ENCODE results near the gene ZP1.

Gene ZP1

GRCh38 chr11:60873533-60873932 is 6.2 kb downstream of the ZP1 start:
- Histone ChIP-seq H3K36me3 (ENCODE audit: control insufficient read depth, insufficient read depth, low read length) (0 out of 2 replicates have a peak, but pooled peaks cover 2% of the 10 kb centered on the region), H3K27me3 (ENCODE audit: control insufficient read depth, insufficient read depth, low read length) (no peaks in the 10 kb centered on the region), H3K9ac (ENCODE audit: low read length) (no peak overlapping the region), H3K4me1 (ENCODE audit: control insufficient read depth, insufficient read depth, low read length) (peaks cover 10% of the 10 kb centered on the region), H3K4me3 (ENCODE audit: low read depth, low read length) (no peak overlapping the region), H3K9me3 (ENCODE audit: control insufficient read depth, insufficient read depth, low read depth, low read length) (no peaks in the 10 kb centered on the region), H3K27ac (ENCODE audit: low read depth, low read length) (no peak overlapping the region)

GRCh38 chr11:60874421-60875365 is 7.4 kb downstream of the ZP1 start:
- Histone ChIP-seq H3K27me3 (ENCODE audit: control insufficient read depth, insufficient read depth, low read length) (no peaks in the 10 kb centered on the region), H3K9me3 (ENCODE audit: control insufficient read depth, insufficient read depth, low read depth, low read length) (no peaks in the 10 kb centered on the region), H3K27ac (ENCODE audit: low read depth, low read length) (no peak overlapping the region), H3K4me3 (ENCODE audit: low read depth, low read length) (no peak overlapping the region), H3K4me1 (ENCODE audit: control insufficient read depth, insufficient read depth, low read length) (peaks cover 10% of the 10 kb centered on the region), H3K36me3 (ENCODE audit: control insufficient read depth, insufficient read depth, low read length) (peaks cover 6% of the 10 kb centered on the region), H3K9ac (ENCODE audit: low read length) (no peak overlapping the region)

GRCh38 chr11:60875366-60876167 is 8.2 kb downstream of the ZP1 start:
- Histone ChIP-seq H3K27me3 (ENCODE audit: control insufficient read depth, insufficient read depth, low read length) (no peaks in the 10 kb centered on the region), H3K4me3 (ENCODE audit: low read depth, low read length) (no peak overlapping the region), H3K4me1 (ENCODE audit: control insufficient read depth, insufficient read depth, low read length) (peaks cover 10% of the 10 kb centered on the region), H3K9me3 (ENCODE audit: control insufficient read depth, insufficient read depth, low read depth, low read length) (no peaks in the 10 kb centered on the region), H3K27ac (ENCODE audit: low read depth, low read length) (no peak overlapping the region), H3K9ac (ENCODE audit: low read length) (no peak overlapping the region), H3K36me3 (ENCODE audit: control insufficient read depth, insufficient read depth, low read length) (peaks cover 14% of the 10 kb centered on the region)

GRCh38 chr11:60876168-60876485 is 8.8 kb downstream of the ZP1 start:
- Histone ChIP-seq H3K36me3 (ENCODE audit: control insufficient read depth, insufficient read depth, low read length) (peaks cover 17% of the 10 kb centered on the region), H3K27me3 (ENCODE audit: control insufficient read depth, insufficient read depth, low read length) (no peaks in the 10 kb centered on the region), H3K9ac (ENCODE audit: low read length) (no peak overlapping the region)

GRCh38 chr11:60878245-60879101 is 11.1 kb downstream of the ZP1 start:
- Histone ChIP-seq H3K9me3 (ENCODE audit: control insufficient read depth, insufficient read depth, low read depth, low read length) (no peaks in the 10 kb centered on the region), H3K4me1 (ENCODE audit: control insufficient read depth, insufficient read depth, low read length) (peaks cover 2% of the 10 kb centered on the region), H3K27ac (ENCODE audit: low read depth, low read length) (no peak overlapping the region), H3K4me3 (ENCODE audit: low read depth, low read length) (no peak overlapping the region), H3K27me3 (ENCODE audit: control insufficient read depth, insufficient read depth, low read length) (no peaks in the 10 kb centered on the region), H3K9ac (ENCODE audit: low read length) (no peak overlapping the region), H3K36me3 (ENCODE audit: control insufficient read depth, insufficient read depth, low read length) (peaks cover 17% of the 10 kb centered on the region)

More at GRCh38 chr11:60876168-60876485, 8.8 kb downstream of the ZP1 start:
- Histone ChIP-seq H3K4me1 (ENCODE audit: control insufficient read depth, insufficient read depth, low read length) (peaks cover 10% of the 10 kb centered on the region), H3K27ac (ENCODE audit: low read depth, low read length) (no peak overlapping the region), H3K9me3 (ENCODE audit: control insufficient read depth, insufficient read depth, low read depth, low read length) (no peaks in the 10 kb centered on the region), H3K4me3 (ENCODE audit: low read depth, low read length) (no peak overlapping the region)

GRCh38 chr11:60879104-60879503 is 11.8 kb downstream of the ZP1 start:
- Histone ChIP-seq H3K27ac (ENCODE audit: low read depth, low read length) (no peak overlapping the region), H3K36me3 (ENCODE audit: control insufficient read depth, insufficient read depth, low read length) (peaks cover 17% of the 10 kb centered on the region), H3K9me3 (ENCODE audit: control insufficient read depth, insufficient read depth, low read depth, low read length) (no peaks in the 10 kb centered on the region), H3K9ac (ENCODE audit: low read length) (no peak overlapping the region), H3K27me3 (ENCODE audit: control insufficient read depth, insufficient read depth, low read length) (no peaks in the 10 kb centered on the region), H3K4me3 (ENCODE audit: low read depth, low read length) (no peak overlapping the region), H3K4me1 (ENCODE audit: control insufficient read depth, insufficient read depth, low read length) (no peaks in the 10 kb centered on the region)

- Histone ChIP-seq H3K4me3 (ENCODE audit: low read depth, low read length) (no peak overlapping the region), H3K9me3 (ENCODE audit: control insufficient read depth, insufficient read depth, low read depth, low read length) (no peaks in the 10 kb centered on the region), H3K27ac (ENCODE audit: low read depth, low read length) (no peak overlapping the region), H3K27me3 (ENCODE audit: control insufficient read depth, insufficient read depth, low read length) (no peaks in the 10 kb centered on the region), H3K9ac (ENCODE audit: low read length) (no peak overlapping the region), H3K4me1 (ENCODE audit: control insufficient read depth, insufficient read depth, low read length) (no peaks in the 10 kb centered on the region), H3K36me3 (ENCODE audit: control insufficient read depth, insufficient read depth, low read length) (peaks cover 14% of the 10 kb centered on the region)
Observed at GRCh38 chr11:60879971-60880588, 12.7 kb downstream of the ZP1 start.

- Histone ChIP-seq H3K9me3 (ENCODE audit: control insufficient read depth, insufficient read depth, low read depth, low read length) (no peaks in the 10 kb centered on the region), H3K27ac (ENCODE audit: low read depth, low read length) (no peak overlapping the region), H3K4me3 (ENCODE audit: low read depth, low read length) (no peak overlapping the region), H3K36me3 (ENCODE audit: control insufficient read depth, insufficient read depth, low read length) (peaks cover 14% of the 10 kb centered on the region), H3K4me1 (ENCODE audit: control insufficient read depth, insufficient read depth, low read length) (no peaks in the 10 kb centered on the region), H3K27me3 (ENCODE audit: control insufficient read depth, insufficient read depth, low read length) (no peaks in the 10 kb centered on the region), H3K9ac (ENCODE audit: low read length) (no peak overlapping the region)
Observed at GRCh38 chr11:60880643-60881282, 13.4 kb downstream of the ZP1 start.

- H3K36me3 ChIP-seq (ENCODE audit: control insufficient read depth, insufficient read depth, low read length), result peaks cover 29% of the 10 kb centered on the region
- H3K27ac ChIP-seq (ENCODE audit: low read depth, low read length), result no peak overlapping the region
- H3K9me3 ChIP-seq (ENCODE audit: control insufficient read depth, insufficient read depth, low read depth, low read length), result no peaks in the 10 kb centered on the region
- H3K4me1 ChIP-seq (ENCODE audit: control insufficient read depth, insufficient read depth, low read length), result no peaks in the 10 kb centered on the region
- H3K4me3 ChIP-seq (ENCODE audit: low read depth, low read length), result no peak overlapping the region
- H3K9ac ChIP-seq (ENCODE audit: low read length), result no peak overlapping the region
- H3K27me3 ChIP-seq (ENCODE audit: control insufficient read depth, insufficient read depth, low read length), result no peaks in the 10 kb centered on the region
Observed at GRCh38 chr11:60887556-60887955, 20.2 kb downstream of the ZP1 start.

- no peak overlapping the region for H3K4me3 ChIP-seq (ENCODE audit: low read depth, low read length)
Observed at GRCh38 chr11:60889869-60890311, 22.5 kb downstream of the ZP1 start.

More at GRCh38 chr11:60889869-60890311, 22.5 kb downstream of the ZP1 start:
- H3K9ac ChIP-seq (ENCODE audit: low read length), result no peak overlapping the region
- H3K27ac ChIP-seq (ENCODE audit: low read depth, low read length), result no peak overlapping the region
- H3K4me1 ChIP-seq (ENCODE audit: control insufficient read depth, insufficient read depth, low read length), result no peaks in the 10 kb centered on the region
- peaks cover 50% of the 10 kb centered on the region for H3K36me3 ChIP-seq (ENCODE audit: control insufficient read depth, insufficient read depth, low read length)
- H3K9me3 ChIP-seq (ENCODE audit: control insufficient read depth, insufficient read depth, low read depth, low read length), result no peaks in the 10 kb centered on the region
- H3K27me3 ChIP-seq (ENCODE audit: control insufficient read depth, insufficient read depth, low read length), result no peaks in the 10 kb centered on the region

All from HUES6 (cell line).